KMS-11 (cell line): ENCODE data around the gene ACRV1.

Experiments used
- H2AFZ ChIP-seq: fragments of 200-600 bp; sonication (generic); 2 replicates; pipeline ENCODE4 v1.6.1; 2016; ENCODE audit warnings: antibody characterized with exemption, mixed run types, low read depth
- H3K27ac ChIP-seq: fragments of 200-600 bp; sonication (generic); 2 replicates; pipeline ENCODE4 v1.6.1; 2016; ENCODE audit warnings: mild to moderate bottlenecking, mixed run types
- H3K27me3 ChIP-seq: fragments of 200-600 bp; sonication (generic); 2 replicates; pipeline ENCODE4 v1.6.1; 2017; ENCODE audit warnings: mild to moderate bottlenecking, low read depth, mixed run types, moderate library complexity; ENCODE audit not compliant: insufficient read depth
- H3K36me3 ChIP-seq: fragments of 200-600 bp; sonication (generic); 2 replicates; pipeline ENCODE4 v1.6.1; 2017; ENCODE audit warnings: mild to moderate bottlenecking, mixed run types; ENCODE audit not compliant: insufficient read depth
- H3K4me1 ChIP-seq: fragments of 200-600 bp; sonication (generic); 2 replicates; pipeline ENCODE4 v1.6.1; 2016; ENCODE audit warnings: mild to moderate bottlenecking, low read depth, mixed run types; ENCODE audit not compliant: poor library complexity, severe bottlenecking
- H3K4me2 ChIP-seq: fragments of 200-600 bp; sonication (generic); 2 replicates; pipeline ENCODE4 v1.7.0; 2016; ENCODE audit warnings: mild to moderate bottlenecking, mixed run types
- H3K4me3 ChIP-seq: fragments of 200-600 bp; sonication (generic); IDR thresholded peaks from 2 replicates; pipeline ENCODE4 v1.6.1; 2017; ENCODE audit warnings: low read depth, low read length, mixed read lengths; ENCODE audit not compliant: insufficient read depth
- H3K79me2 ChIP-seq: fragments of 200-600 bp; sonication (generic); 2 replicates; pipeline ENCODE4 v1.6.1; 2016; ENCODE audit warnings: low read depth, mixed run types; ENCODE audit not compliant: insufficient read depth
- H3K9ac ChIP-seq: fragments of 200-600 bp; sonication (generic); 2 replicates; pipeline ENCODE4 v1.6.1; 2016; ENCODE audit warnings: mild to moderate bottlenecking, mixed run types
- H4K20me1 ChIP-seq: fragments of 200-600 bp; sonication (generic); 2 replicates; pipeline ENCODE4 v1.6.1; 2016; ENCODE audit warnings: mild to moderate bottlenecking, mixed run types; ENCODE audit not compliant: insufficient read depth
- CTCF ChIP-seq: fragments of 200-600 bp; sonication (generic); conservative IDR thresholded peaks from 2 replicates; pipeline ENCODE4 v1.6.1; 2017; ENCODE audit warnings: low read depth, mild to moderate bottlenecking, antibody characterized with exemption, low read length, moderate library complexity, mixed read lengths

The ACRV1 gene

GRCh38 chr11:125671561-125671960, 9.1 kb downstream of the ACRV1 start:
- H3K27ac ChIP-seq, result no peak overlapping the region
- H4K20me1 ChIP-seq, result no peaks in the 10 kb centered on the region
- H2AFZ ChIP-seq, result no peak overlapping the region
- no peaks in the 10 kb centered on the region for H3K36me3 ChIP-seq
- H3K4me1 ChIP-seq, result no peaks in the 10 kb centered on the region
- H3K4me3 ChIP-seq, result no peak overlapping the region
- TF ChIP-seq CTCF, result no peak
- no peaks in the 10 kb centered on the region for H3K27me3 ChIP-seq
- H3K9ac ChIP-seq, result no peak overlapping the region
- H3K79me2 ChIP-seq, result no peaks in the 10 kb centered on the region
- no peak overlapping the region for H3K4me2 ChIP-seq

- H3K36me3 ChIP-seq, result no peaks in the 10 kb centered on the region
- H3K4me1 ChIP-seq, result no peaks in the 10 kb centered on the region
- H4K20me1 ChIP-seq, result no peaks in the 10 kb centered on the region
- no peaks in the 10 kb centered on the region for H3K27me3 ChIP-seq
- H3K79me2 ChIP-seq, result no peaks in the 10 kb centered on the region
- TF ChIP-seq CTCF, result no peak
- no peak overlapping the region for H2AFZ ChIP-seq
- no peak overlapping the region for H3K4me2 ChIP-seq
- H3K4me3 ChIP-seq, result no peak overlapping the region
- H3K27ac ChIP-seq, result no peak overlapping the region
- H3K9ac ChIP-seq, result no peak overlapping the region
Measured at GRCh38 chr11:125670172-125670571, 10.5 kb downstream of the ACRV1 start.

GRCh38 chr11:125667151-125667550, 13.5 kb downstream of the ACRV1 start:
- Histone ChIP-seq H3K4me3 (no peak overlapping the region), H3K27ac (no peak overlapping the region), H4K20me1 (no peaks in the 10 kb centered on the region), H3K36me3 (no peaks in the 10 kb centered on the region), H3K9ac (no peak overlapping the region), H3K4me1 (no peaks in the 10 kb centered on the region), H3K79me2 (no peaks in the 10 kb centered on the region; the same call in 1 of the 2 replicates), H2AFZ (no peak overlapping the region), H3K27me3 (no peaks in the 10 kb centered on the region), H3K4me2 (no peak overlapping the region)
- TF ChIP-seq CTCF, result no peak

- no peak for TF ChIP-seq CTCF
- Histone ChIP-seq H3K4me3 (no peak overlapping the region), H3K27me3 (no peaks in the 10 kb centered on the region), H3K36me3 (no peaks in the 10 kb centered on the region), H3K9ac (no peak overlapping the region), H2AFZ (no peak overlapping the region), H3K4me2 (no peak overlapping the region), H4K20me1 (no peaks in the 10 kb centered on the region), H3K27ac (no peak overlapping the region), H3K79me2 (no peaks in the 10 kb centered on the region; the same call in 1 of the 2 replicates), H3K4me1 (no peaks in the 10 kb centered on the region)
Measured at GRCh38 chr11:125663910-125664309, 16.7 kb downstream of the ACRV1 start.
